Putamen (tissue), 1 donor: ENCODE measurements around the gene NADK.

Experiments
- DNase-seq: peaks from one replicate; pipeline ENCODE4 v3.0.0-alpha.2; 2016; ENCODE audit warnings: low spot score

NADK gene, protein sequence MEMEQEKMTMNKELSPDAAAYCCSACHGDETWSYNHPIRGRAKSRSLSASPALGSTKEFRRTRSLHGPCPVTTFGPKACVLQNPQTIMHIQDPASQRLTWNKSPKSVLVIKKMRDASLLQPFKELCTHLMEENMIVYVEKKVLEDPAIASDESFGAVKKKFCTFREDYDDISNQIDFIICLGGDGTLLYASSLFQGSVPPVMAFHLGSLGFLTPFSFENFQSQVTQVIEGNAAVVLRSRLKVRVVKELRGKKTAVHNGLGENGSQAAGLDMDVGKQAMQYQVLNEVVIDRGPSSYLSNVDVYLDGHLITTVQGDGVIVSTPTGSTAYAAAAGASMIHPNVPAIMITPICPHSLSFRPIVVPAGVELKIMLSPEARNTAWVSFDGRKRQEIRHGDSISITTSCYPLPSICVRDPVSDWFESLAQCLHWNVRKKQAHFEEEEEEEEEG

DNA sequence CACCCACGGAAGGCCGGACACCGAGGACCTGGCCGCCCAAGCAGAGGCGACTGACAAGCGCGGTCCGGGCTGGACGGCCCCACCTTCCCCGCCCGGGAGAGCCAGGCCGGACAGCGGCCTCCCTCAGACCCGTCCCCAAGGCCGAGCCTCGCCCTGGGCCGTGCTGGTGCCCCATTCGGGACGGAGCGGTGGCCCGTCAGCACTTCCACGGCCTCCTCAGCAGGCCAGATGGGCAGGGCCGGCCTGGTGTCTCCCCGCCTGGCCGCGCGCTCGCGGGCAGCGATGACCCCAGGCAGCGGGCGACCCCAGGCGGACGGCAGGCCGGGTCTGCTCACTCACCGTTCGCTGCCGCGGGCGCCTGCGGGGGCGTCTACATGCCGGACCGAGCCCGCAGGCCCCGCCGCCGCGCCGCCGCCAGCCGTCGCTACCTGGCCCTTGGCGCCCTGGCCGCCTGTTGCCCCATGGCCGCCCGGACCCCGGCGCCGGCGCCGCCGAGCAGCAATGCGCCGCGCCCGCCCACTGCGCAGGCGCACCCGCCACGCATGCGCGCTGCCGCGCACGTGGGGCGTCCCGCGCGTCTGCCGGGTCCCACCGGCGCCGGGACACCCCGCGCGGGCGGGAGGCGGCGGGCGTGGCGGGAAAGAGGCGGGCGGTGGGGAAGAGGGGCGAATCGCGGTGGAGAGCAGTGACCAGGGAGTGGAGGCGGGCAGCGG, at the start of gene NADK:
Gene NADK, minus strand, starts transcription at position 521 of the 713 bp plus-strand sequence. CDS start 13,064 bp downstream, outside the sequence.
- DNase-seq: peak; percentile 57

DNA sequence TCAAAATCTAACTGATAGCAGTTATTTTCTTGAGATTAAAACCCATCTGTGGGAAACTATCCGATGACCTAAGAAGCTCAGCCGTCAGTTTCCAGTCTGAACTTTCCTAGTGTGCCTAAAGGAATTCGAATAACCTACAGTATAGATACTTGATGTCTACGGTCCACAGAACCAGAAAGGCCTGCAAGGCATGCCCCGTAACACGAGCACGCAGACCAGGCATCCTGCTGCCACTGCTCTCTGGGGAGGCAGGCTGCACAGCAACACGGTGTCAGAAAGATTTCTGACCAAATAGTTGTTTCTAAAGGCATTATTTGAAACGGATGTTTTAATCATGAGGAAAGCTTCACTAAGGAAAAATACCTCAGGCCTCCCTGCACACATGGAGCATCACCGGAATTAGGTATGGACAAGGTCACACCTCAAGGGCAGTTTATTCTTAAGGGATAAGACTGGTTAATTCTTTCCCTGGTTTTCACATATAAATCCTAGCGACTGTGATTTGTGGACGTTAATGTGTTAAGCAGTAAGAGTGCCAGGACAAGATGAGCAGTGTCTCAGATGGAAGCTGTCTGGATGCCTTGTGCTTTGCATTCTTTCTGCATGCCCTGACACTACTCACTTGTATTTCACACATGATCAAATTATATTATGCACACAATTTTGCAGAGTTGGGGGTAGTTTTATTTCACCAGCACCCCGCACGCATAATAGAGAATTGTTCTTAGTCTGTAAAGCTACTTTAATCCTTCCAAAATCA, 49.0 kb upstream of the NADK start:
- no peak for DNase-seq

DNA sequence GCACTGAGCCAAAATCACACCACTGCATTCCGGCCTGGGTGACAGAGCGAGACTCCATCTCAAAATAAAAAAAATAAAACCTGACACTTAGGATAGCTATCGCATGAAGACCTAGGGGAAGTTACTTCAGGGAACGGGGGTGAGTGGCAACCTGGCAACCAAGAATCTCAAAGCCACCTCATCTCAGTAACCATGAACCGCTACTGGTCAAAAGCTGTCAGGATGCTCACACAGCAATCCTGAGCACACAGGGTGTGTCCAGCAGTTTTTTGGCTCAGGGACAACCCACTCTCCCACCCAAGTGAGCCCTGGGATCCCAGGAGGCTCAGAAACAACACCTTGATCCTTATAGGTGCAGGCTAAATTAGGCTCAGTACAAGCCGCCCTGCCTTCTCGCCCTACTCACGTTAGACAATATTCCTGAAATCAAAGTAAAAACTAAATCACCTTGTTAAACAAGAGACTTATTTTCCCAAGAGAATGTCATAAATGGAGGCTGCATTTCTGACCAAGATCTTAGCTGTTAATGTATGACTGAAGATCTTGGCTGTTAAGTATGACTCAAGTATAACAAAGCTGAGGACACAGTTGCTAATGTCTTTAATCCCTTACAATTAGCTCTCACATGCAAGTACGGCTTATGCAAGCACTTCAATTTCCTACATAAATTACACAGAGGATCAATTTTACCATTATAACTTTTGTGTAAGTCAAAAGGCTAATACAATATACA, 48.3 kb upstream of the NADK start:
- no peak for DNase-seq

DNA sequence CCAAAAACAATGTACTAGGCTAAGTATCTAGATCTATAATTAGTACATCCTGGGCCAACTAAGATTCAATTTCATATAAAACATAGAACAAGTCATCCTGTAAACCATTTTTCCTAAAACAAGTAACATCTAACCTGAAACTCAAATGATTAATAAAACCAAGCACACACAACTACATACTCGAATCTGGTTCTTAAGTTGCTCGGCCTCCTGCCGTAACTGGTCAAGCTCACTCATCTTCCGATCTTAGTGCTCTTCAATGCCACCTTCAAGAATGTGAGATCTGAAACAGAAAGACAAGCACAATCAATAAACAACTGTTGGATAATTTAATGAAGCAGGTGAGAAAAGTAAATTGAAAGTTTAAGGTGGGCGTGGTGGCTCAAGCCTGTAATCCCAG, 46.9 kb upstream of the NADK start:
- no peak for DNase-seq

DNA sequence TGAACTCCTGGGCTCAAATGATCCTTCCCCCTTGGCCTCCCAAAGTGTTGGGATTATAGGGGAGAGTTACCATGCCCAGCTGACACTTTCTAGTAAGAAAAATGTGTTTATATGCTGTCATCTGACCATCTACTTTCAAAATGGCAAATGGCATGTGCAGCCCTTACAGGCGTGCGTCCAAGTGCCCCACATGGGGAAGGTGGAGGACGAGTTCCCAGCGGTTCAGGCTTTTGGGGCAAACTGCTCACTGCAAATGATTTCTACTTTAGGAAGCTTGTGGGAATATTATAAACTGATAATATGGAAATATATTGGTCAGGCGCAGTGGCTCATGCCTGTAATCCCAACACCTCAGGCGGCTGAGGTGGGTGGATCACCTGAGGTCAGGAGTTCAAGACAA, 41.5 kb upstream of the NADK start:
- DNase-seq: no peak

DNA sequence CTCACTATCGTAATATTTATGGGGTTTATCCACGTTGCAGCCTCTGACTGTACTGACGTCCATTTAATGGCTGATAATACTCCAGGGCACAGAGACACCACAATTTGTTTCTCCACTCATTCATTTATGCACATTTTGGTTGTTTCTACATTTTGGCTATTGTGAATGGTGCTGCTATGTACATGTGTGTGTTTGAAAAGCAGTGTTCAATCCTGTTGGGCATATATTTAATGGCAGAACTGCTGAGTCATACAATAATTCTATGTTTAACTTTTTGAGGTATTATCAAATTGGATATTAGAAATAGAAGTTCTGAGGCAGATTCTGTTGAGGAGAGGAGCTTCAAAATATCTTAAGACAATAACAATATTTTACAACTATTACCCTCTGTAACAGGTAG, 39.0 kb upstream of the NADK start:
- DNase-seq: no peak

DNA sequence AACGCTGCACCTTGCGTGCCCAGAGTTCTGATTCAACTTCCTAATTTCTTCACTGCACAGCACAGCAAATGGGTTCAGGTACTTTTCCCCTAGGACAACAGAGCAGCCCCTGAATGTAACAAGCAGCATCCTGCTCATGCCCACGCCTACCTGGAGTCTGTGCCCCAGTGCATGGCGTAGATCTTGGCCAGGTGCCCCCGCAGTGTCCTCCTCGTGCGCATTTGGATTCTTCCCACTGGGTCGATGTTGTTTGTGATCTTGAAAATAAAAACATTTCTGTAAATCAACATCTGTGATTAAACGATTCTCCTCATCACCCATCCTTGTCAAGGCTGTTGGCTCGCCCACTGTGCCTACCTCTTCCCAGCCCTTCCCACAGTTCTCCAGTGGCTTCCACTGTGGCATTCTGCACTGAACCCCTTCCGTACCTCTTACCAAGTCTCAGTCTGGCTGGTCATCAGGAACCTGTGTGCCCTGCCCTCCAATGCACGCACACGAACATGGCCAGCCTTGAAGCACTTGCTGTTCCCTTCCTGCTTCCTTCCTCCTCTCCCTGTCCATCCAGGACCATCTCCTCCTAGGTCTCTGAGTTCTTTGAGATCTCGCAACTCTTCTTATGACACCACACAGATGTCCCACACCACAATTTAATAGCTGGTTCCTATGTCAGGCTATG, 37.5 kb upstream of the NADK start:
- DNase-seq: no peak

DNA sequence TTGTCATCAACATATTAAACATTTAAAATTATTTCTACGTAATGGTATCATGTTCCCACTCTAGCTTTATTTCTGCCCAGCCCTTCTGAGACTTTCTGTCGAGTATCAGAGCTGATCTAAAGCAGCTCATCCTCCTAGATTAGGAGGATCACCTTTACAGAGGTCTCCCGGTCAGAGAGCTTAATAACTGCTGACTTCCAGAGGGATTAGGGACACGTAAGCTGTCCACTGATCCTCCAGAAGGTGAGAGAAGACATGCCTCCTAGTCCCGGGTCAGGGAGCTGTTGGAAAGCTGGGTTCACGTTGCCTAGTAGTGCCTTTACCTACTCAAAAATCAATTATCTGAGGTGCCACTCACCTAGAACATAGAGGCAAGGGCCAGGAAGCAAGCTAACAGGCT, 31.2 kb upstream of the NADK start:
- DNase-seq: no peak

DNA sequence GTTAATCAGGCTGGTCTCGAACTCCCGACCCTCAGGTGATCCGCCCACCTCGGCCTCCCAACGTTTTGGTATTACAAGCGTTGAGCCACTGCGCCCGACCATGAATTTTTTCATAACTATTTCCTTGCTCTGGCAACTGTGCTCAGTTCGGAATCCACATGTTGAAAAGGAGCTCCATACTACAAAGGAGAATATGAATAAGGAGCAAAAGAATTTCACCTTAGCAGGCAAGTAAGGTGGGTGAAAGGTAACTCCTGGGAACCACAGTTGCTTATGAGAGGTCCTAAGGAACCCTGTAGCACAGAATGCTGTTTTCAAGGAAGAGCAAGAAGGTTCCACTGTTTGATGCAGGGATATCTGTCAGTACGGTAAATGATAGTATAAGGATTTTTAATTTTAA, 29.9 kb upstream of the NADK start:
- no peak for DNase-seq

DNA sequence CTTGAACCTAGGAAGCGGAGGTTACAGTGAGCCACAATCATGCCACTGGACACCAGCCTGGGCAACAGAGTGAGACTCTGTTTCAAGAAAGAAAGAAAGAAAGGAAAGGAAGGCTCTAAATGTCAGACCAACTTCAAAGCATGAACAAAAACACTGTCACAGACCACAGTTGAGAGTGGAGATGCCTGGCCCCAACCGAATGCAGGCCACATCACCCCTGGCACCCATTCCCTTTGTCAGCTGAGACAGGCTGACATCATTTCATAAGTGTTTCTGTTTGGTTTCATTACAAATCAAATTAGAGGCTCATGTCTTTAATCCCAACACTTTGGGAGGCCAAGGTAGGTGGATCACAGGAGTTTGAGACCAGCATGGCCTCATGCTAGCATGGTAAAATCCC, 28.6 kb upstream of the NADK start:
- peak; percentile 62 for DNase-seq

DNA sequence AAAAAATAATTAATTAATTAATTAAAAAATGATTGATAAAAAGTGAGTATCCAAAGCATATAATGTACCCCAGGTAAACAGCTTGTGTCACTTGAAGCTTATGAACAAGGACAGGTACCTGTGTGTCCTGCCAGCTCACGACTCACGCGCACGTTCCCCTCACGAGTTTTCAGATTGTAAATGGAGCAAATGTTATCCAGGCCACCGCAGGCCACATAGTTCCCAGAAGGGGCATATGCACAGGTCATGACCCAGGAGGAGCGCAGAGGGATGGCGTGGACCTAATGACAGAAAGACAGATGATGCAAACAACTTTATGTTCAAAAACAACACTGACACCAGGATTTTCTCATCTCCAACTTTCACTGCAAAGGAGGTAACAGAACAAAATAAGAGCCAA, 26.0 kb upstream of the NADK start:
- no peak for DNase-seq

DNA sequence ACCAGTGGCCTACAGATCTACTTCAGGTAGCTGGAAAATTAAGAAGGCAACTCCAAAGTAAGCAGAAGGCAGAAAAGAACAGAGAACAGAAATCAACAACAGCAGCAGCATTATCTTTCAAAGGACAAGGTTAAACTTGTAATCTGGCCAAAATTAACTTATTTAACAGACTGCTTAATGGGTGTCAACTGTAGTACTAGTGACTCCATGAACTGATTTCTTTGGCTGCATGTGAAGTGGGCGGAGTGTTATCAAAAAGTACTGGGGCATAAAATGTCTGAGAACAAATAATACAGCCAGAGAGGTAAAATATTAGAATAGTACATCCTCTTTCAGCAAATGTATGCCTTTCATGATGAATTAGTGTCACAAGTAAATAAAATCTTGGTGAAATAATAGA, 24.6 kb upstream of the NADK start:
- no peak for DNase-seq

DNA sequence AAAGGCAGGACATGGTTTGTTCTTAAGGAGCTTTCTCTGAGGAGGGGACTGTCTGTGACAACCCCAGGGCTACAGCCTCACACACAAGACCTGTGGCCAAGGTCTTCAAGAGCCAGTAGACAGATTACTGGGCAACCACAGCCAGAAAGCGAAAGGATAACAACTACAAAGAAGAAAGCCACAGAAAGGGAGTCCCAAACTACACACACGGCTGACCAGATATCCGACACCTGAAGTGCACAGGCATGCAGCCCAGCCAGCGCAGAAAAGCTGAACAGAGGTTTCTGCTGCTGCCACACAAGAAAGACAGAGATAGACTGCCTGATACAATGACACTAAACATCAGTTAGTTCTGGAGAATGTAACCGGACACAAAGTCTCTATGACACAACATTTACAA, 21.4 kb upstream of the NADK start:
- no peak for DNase-seq

DNA sequence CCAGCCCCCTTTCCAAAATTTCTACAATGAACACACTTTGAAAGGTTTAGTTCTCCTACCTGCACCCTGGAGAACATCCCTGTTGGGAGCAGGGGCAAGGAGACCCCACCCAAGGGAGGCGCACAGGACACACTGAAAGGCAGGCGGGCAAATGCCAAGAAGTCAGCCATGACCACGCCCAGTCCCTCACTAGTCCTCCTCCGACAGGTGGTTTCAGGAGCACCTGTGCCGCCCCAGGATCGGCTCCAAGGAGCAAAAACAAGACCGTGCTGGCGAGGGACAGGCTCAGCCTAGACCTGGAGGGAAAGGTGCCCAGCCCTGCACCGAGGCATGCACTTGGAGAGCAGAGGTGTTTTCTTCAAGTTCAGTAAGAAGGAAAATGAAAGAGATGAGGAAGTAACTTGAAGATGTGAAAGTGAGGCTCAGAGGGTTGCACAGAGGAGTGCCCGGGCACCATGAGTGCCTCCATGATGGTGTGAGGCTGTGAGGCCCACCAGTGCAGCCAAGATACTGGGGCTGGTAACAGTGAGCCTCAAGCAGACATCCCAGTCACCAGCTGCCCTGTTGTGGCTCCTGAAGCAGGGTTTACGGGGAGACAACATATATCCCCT, 19.6 kb upstream of the NADK start:
- no peak for DNase-seq

DNA sequence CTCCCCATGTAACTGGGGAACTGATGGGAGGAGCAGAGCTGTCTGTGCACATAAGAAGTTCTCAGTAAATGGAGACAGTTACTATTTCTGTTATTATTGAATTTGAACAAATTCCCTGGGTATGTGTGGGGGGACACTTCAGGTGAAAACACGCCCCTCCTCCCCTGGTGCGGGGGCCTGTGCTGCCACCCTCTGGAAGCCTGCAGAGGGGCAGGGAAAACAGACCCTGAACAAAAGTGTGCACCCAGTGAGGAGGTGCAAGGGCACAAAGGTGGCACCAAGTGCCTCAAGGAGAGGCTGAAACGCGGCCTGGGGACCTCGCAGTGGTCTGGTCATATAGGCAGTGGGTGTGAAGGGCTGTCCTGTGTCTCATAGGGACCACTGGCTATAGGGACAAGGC, 18.2 kb upstream of the NADK start:
- DNase-seq: peak; percentile 70

DNA sequence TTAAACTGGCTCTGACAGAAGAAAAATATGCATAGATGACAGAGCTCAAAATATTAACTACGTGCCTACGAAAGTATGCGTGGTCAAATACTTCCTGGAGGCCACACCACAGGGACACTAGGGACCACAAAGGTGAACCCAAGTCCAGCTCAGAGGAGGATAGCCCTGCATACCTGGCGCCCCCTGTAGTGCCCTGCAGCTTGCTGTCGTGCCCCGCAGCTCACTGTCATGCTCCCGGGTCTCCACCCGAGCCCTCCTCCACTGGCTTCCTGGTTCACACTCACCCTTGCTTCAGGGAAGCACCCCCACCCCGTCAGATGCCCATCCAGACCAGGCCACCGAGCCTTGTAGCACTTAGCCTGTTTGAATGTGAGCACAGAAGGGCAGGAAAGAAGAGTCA, 16.7 kb upstream of the NADK start:
- DNase-seq: no peak

DNA sequence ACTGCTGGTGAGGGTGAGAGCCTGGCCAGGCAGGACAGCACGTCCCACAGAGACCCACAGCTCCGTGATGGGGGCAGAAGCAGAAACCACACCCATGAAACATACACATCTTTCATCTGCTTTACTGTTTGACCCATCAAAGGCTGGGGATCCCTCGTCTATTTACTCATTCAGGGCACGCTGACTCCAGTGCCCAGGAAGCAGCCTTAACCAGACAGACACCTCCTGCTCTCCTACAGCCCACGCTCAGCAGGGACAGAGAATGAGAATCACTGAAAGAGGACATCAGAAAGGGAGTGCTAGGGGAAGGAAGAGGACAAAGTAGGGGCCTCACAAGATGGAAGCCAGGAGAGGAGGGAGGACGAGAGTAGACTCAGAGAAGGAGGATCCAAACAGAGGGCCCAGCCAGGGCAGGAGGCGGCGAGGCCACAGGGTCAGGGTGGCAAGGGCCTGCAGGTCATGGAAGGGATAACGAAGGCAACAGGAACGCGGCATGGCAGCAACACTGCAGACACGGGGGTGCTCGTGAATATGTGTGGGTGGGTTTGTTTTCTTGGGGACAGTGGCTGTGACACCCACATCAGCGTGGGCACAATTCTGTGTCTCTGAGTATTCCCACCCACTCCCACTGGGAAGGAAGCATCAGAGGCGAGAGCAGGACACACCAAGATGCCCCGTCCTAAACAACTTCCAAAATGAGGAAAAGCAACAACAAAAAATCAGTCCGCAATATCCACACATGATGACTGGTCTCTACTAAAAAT, 15.4 kb upstream of the NADK start:
- DNase-seq: no peak

DNA sequence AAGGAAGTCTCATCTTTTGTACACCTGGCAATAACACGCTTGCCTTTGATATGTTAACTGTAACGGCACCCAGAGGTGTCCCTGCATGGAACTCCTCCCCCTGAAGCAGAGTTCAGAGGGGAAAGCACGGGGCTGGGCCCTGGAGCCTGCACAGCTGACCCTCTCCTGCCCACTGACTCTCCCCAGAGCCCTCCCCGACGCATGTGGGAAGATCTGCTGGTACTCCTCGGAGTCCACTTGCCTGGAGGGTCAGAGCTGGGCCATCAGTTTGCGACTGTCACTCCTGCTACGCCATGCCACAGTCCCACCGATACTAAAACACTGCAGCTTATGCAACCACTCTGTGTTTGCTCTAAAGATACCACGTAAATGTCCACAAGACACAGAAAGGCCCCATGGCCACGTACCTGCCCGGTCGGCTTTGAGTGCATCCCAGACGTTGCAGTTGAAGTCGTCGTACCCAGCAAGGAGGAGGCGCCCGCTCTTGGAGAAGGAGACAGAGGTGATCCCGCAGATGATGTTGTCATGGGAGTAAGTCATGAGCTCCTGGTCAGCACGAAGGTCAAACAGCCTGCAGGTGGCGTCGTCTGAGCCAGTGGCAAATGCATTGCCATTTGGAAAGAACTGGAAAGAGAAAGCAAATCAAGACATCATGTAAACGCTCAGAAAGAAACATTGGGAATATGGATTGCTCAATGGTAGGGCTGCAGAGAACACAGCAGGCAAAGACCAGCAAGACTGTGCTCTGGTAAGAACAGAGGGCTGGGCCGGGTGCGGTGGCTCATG, 10.6 kb upstream of the NADK start:
- DNase-seq: no peak

DNA sequence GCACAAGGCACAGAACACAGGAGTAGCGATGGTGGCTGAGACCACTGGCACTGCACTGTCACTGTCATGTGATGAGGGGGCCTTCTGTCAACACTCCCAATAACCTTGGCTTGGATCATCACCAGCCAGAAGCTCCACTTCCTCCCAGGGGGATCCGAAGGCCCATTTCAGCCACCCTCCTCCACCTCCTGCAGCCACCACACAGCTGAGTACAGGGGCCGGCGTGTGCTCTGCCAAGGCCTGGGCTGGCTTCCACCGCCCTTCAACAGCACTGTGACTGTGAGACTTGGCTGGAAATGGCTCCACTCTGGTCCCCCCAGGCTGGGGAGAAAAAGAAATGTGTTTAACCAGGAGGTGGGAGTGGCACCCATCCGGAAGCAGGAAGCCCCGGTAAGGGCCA, 9.9 kb upstream of the NADK start:
- no peak for DNase-seq
